ENCODE data around the gene SUN1. TPM values are rescaled to one million over a fixed set of nuclear protein-coding genes. Genes with fewer than 3 reads are reported as not detected.

SUN1 gene
- total and polyA plus RNA-seq, 2 donors (not counting 3 experiments of a cell fraction or from before 2014, with no cell fraction given): 158 to 410 TPM

GRCh38 chr7:883055-884021 lies 51.1 kb downstream of the SUN1 start:
- intact Hi-C loops (cut with micrococcal nuclease) (no loop called here), dilution Hi-C loops (cut with MboI; ENCODE audit: extremely low pct_ligation_motif_present, low sequenced_read_pairs) (no loop called here)
- BruUV-seq (replicated peaks): no TSS peak
- Histone ChIP-seq H3K79me2 (ENCODE audit: control insufficient read depth, insufficient read depth, low read length) (peaks cover 77% of the 10 kb centered on the region), H3K9me1 (replicated peaks; ENCODE audit: control insufficient read depth, extremely low read depth, insufficient read depth, low read length) (no peaks in the 10 kb centered on the region), H3K9ac (replicated peaks; ENCODE audit: extremely low read depth, insufficient read depth, low read length) (no peak overlapping the region), H3K27me3 (ENCODE audit: control insufficient read depth in 2 of 2, insufficient read depth in 2 of 2, low read length in 2 of 2) (no peaks in the 10 kb centered on the region), H2AFZ (ENCODE audit: low read depth, low read length) (no peak overlapping the region), H3K4me3 (replicated peaks in 1 of 3; ENCODE audit: insufficient read depth in 1 of 3, low read depth in 1 of 3, low read length in 3 of 3) (no peak overlapping the region), H3K9me3 (replicated peaks; ENCODE audit: control insufficient read depth, insufficient read depth, low read length) (no peaks in the 10 kb centered on the region), H3K4me1 (ENCODE audit: control insufficient read depth, extremely low read depth, insufficient read depth, low read length) (peaks cover under 1% of the 10 kb centered on the region), H3K27ac (ENCODE audit: insufficient read depth, low read depth, low read length) (no peak overlapping the region), H3K4me2 (ENCODE audit: insufficient read depth, low read length) (no peak overlapping the region), H4K20me1 (replicated peaks; ENCODE audit: control insufficient read depth, extremely low read depth, insufficient read depth, low read length) (no peaks in the 10 kb centered on the region), H3K36me3 (ENCODE audit: control insufficient read depth in 2 of 2, extremely low read depth in 1 of 2, insufficient read depth in 2 of 2, low read length in 2 of 2) (peaks cover 3 to 23% of the 10 kb centered on the region in 2 experiments)
- TF ChIP-seq MYC (IDR thresholded peaks at IDR 0.05; ENCODE audit: low read depth, low read length) (no peak), FOS (IDR thresholded peaks at IDR 0.05; ENCODE audit: borderline replicate concordance, insufficient read depth, low read length) (no peak), MAX (IDR thresholded peaks at IDR 0.05; ENCODE audit: insufficient read depth, insufficient read length) (no peak), CTCF (IDR thresholded peaks at IDR 0.05; ENCODE audit: extremely low read depth in 1 of 2, insufficient read depth in 1 of 2, low read depth in 1 of 2, low read length in 2 of 2) (no peak), EZH2 (IDR thresholded peaks at IDR 0.05; ENCODE audit: borderline replicate concordance, low read depth, low read length, severe bottlenecking) (no peak), GATA2 (IDR thresholded peaks at IDR 0.05; ENCODE audit: insufficient read depth, insufficient read length, low read depth, low read length) (no peak), POLR2AphosphoS5 (IDR thresholded peaks at IDR 0.05; ENCODE audit: insufficient read depth, low read depth, low read length) (no peak), POLR2A (IDR thresholded peaks at IDR 0.05; ENCODE audit: low read depth, low read length) (no peak), JUN (IDR thresholded peaks at IDR 0.05; ENCODE audit: borderline replicate concordance, insufficient read depth, insufficient read length, low read depth) (no peak)
- POLR2A ChIA-PET: no interaction called here
- DNase-seq (ENCODE audit: low read depth, low spot score) (no peak), FAIRE-seq (no peak)
- CTCF ChIA-PET: no interaction called here

Data from endothelial cell of umbilical vein (primary cell).